Liver (tissue), 9 donors: ENCODE results near the gene DDX31. TPM values are rescaled to one million over a fixed set of nuclear protein-coding genes. Genes with fewer than 3 reads are reported as not detected.
A peak's percentile ranks its signal among the peaks of the same experiment; 100 is the strongest.

Experiments used
- DNase-seq: peaks from one replicate; pipeline ENCODE4 v3.0.0-alpha.2; 2017; ENCODE audit warnings: low spot score
- H3K27ac ChIP-seq, 2 donors: one replicate each; pipeline ENCODE4 v1.7.0; 2013; ENCODE audit warnings: inconsistent platforms in 2 of 2, low read length in 2 of 2, control low read depth in 1 of 2, low read depth in 1 of 2, mild to moderate bottlenecking in 1 of 2
- H3K27me3 ChIP-seq, 4 donors: one replicate each; pipeline versions ENCODE4 v1.6.1 to v1.7.0; 2013; ENCODE audit warnings: low read length in 3 of 4, inconsistent platforms in 1 of 4, mild to moderate bottlenecking in 1 of 4, moderate library complexity in 1 of 4; ENCODE audit not compliant: control insufficient read depth in 4 of 4, insufficient read depth in 4 of 4
- H3K36me3 ChIP-seq, 4 donors: one replicate each; pipeline versions ENCODE4 v1.6.1 to v1.7.0; 2013; ENCODE audit warnings: low read length in 3 of 4, mild to moderate bottlenecking in 3 of 4, low read depth in 1 of 4, moderate library complexity in 1 of 4; ENCODE audit not compliant: control insufficient read depth in 4 of 4, insufficient read depth in 3 of 4
- H3K4me1 ChIP-seq, 4 donors: one replicate each; pipeline versions ENCODE4 v1.6.1 to v1.7.0; 2013; ENCODE audit warnings: low read length in 3 of 4, mild to moderate bottlenecking in 3 of 4, moderate library complexity in 1 of 4; ENCODE audit not compliant: control insufficient read depth in 4 of 4, insufficient read depth in 4 of 4
- H3K4me3 ChIP-seq, 3 donors: one replicate each; pipeline versions ENCODE4 v1.6.1 to v1.7.0; 2013; ENCODE audit warnings: low read length in 3 of 3, control low read depth in 1 of 3, low read depth in 1 of 3, mild to moderate bottlenecking in 1 of 3
- H3K9ac ChIP-seq, 2 donors: one replicate each; pipeline ENCODE4 v1.7.0; 2013; ENCODE audit warnings: low read length in 2 of 2, mild to moderate bottlenecking in 2 of 2, moderate library complexity in 2 of 2, control low read depth in 1 of 2, low read depth in 1 of 2
- H3K9me3 ChIP-seq, 4 donors: one replicate each; pipeline versions ENCODE4 v1.6.1 to v1.7.0; 2013; ENCODE audit warnings: low read length in 3 of 4; ENCODE audit not compliant: control insufficient read depth in 4 of 4
- EGR1 ChIP-seq, 2 donors: IDR thresholded peaks; 2 replicates each; pipeline ENCODE4 v1.6.1; 2016 to 2018; ENCODE audit warnings: antibody characterized with exemption in 2 of 2, low read depth in 2 of 2
- FOXA1 ChIP-seq: IDR thresholded peaks from 2 replicates; pipeline ENCODE4 v1.6.1; 2016; ENCODE audit warnings: antibody characterized with exemption
- FOXA2 ChIP-seq: IDR thresholded peaks from 2 replicates; pipeline ENCODE4 v1.6.1; 2016; ENCODE audit warnings: antibody characterized with exemption
- GABPA ChIP-seq, 2 donors: IDR thresholded peaks in 1 of 2; conservative IDR thresholded peaks in 1 of 2; 2 replicates each; pipeline ENCODE4 v1.6.1; 2016; ENCODE audit warnings: antibody characterized with exemption in 2 of 2, mild to moderate bottlenecking in 1 of 2, moderate library complexity in 1 of 2
- JUND ChIP-seq, 2 donors: IDR thresholded peaks; 2 replicates each; pipeline ENCODE4 v1.6.1; 2016; ENCODE audit warnings: antibody characterized with exemption in 2 of 2
- RAD21 ChIP-seq, 2 donors: IDR thresholded peaks; 2 replicates each; pipeline ENCODE4 v1.6.1; 2016; ENCODE audit warnings: antibody characterized with exemption in 2 of 2, mild to moderate bottlenecking in 2 of 2
- RXRA ChIP-seq, 2 donors: IDR thresholded peaks; 2 replicates each; pipeline ENCODE4 v1.6.1; 2017 to 2018; ENCODE audit warnings: antibody characterized with exemption in 2 of 2, mild to moderate bottlenecking in 1 of 2
- SP1 ChIP-seq: IDR thresholded peaks from 2 replicates; pipeline ENCODE4 v1.6.1; 2018; ENCODE audit warnings: antibody characterized with exemption, mild to moderate bottlenecking
- WGBS: extraction: QIAGEN DNeasy Blood & Tissue Kit; methylation state at CpG from one replicate; pipeline ENCODE4 v1.1.7; 2013; 5-methylcytosine and 5-hydroxymethylcytosine counted together
- polyA plus RNA-seq, 2 donors: library from polyadenylated mRNA; stranded (reverse) in 1 of 2; unstranded in 1 of 2; fragments of 200-250 nt in 1 of 2; fragments of >200 nt in 1 of 2; fragmentation: Nextera tagmentation in 1 of 2; extraction: Ambion mirVana in 1 of 2; gene quantifications; one replicate each; pipeline versions ENCODE4 v1.2.1 to v1.2.3, GENCODE V29; 2013 to 2015
- total RNA-seq, 2 donors: library from RNA; depleted of rRNA; stranded (reverse); fragments of >200 nt; gene quantifications; one replicate each; pipeline ENCODE4 v1.2.3, GENCODE V29; 2014
- TF ChIP-seq, protein P1 (sequence below): IDR thresholded peaks from 2 replicates; pipeline ENCODE4 v1.6.1; 2016; ENCODE audit warnings: antibody characterized with exemption, mild to moderate bottlenecking
- TF ChIP-seq, protein P2 (sequence below): IDR thresholded peaks from 2 replicates; pipeline ENCODE4 v1.6.1; 2016; ENCODE audit warnings: antibody characterized with exemption
- TF ChIP-seq, protein P3 (sequence below): fragments of 150-350 bp; IDR thresholded peaks from 2 replicates; pipeline ENCODE4 v1.5.1; 2017; ENCODE audit warnings: improper control_type of control experiment, low read depth, low read length; ENCODE audit not compliant: missing input control
- TF ChIP-seq, protein P4 (sequence below): IDR thresholded peaks from 2 replicates; pipeline ENCODE4 v1.6.1; 2016; ENCODE audit warnings: antibody characterized with exemption
- TF ChIP-seq, protein P5 (sequence below): IDR thresholded peaks from 2 replicates; pipeline ENCODE4 v1.6.1; 2016; ENCODE audit warnings: antibody characterized with exemption
- donor health status: healthy.
- donor health status: healthy.
- donor health status: healthy.
- donor health status: healthy.
- donor health status: healthy.

DDX31 gene
- total and polyA plus RNA-seq, 4 donors: 2.5 to 9.6 (median 4.5) TPM

DNA sequence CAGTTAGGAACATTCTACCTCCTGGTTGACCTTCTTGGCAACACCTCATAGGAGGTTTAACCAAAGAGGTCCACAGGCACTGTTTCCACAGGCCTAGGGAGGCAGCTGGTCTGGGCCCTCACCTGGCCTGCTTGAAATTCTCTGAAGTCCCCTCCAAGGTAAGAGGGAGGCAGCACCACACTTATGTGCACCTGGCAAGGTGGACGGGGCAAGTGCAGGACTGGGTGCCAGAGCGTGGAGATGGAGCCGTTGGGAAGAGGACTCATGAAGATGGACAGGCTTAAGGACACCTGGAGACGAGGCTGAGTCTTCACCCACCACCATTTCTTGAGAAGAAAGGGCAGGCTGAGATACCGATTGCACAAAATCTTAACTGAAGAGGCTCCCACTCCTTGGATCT is 94.0 kb downstream of the DDX31 start:
- peaks cover 0 to 4% (median 2%) of the 10 kb centered on the region in 4 donors for H3K4me1 ChIP-seq
- no peak for TF ChIP-seq FOXA2
- TF ChIP-seq JUND (IDR thresholded peaks at IDR 0.05): no peak
- no peak for TF ChIP-seq EGR1 (IDR thresholded peaks at IDR 0.05; ENCODE audit: low read depth in 2 of 2)
- TF ChIP-seq, protein P1, sequence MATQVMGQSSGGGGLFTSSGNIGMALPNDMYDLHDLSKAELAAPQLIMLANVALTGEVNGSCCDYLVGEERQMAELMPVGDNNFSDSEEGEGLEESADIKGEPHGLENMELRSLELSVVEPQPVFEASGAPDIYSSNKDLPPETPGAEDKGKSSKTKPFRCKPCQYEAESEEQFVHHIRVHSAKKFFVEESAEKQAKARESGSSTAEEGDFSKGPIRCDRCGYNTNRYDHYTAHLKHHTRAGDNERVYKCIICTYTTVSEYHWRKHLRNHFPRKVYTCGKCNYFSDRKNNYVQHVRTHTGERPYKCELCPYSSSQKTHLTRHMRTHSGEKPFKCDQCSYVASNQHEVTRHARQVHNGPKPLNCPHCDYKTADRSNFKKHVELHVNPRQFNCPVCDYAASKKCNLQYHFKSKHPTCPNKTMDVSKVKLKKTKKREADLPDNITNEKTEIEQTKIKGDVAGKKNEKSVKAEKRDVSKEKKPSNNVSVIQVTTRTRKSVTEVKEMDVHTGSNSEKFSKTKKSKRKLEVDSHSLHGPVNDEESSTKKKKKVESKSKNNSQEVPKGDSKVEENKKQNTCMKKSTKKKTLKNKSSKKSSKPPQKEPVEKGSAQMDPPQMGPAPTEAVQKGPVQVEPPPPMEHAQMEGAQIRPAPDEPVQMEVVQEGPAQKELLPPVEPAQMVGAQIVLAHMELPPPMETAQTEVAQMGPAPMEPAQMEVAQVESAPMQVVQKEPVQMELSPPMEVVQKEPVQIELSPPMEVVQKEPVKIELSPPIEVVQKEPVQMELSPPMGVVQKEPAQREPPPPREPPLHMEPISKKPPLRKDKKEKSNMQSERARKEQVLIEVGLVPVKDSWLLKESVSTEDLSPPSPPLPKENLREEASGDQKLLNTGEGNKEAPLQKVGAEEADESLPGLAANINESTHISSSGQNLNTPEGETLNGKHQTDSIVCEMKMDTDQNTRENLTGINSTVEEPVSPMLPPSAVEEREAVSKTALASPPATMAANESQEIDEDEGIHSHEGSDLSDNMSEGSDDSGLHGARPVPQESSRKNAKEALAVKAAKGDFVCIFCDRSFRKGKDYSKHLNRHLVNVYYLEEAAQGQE: no peak
- no peak for TF ChIP-seq FOXA1
- TF ChIP-seq, protein P2, sequence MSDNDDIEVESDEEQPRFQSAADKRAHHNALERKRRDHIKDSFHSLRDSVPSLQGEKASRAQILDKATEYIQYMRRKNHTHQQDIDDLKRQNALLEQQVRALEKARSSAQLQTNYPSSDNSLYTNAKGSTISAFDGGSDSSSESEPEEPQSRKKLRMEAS: no peak
- no peak for TF ChIP-seq RXRA (IDR thresholded peaks at IDR 0.05)
- H3K27ac ChIP-seq: no peak overlapping the region
- WGBS: 83% methylated on average over 5 of the region's 5 CpGs
- DNase-seq: no peak
- no peak overlapping the region for H3K4me3 ChIP-seq
- no peak overlapping the region for H3K9ac ChIP-seq
- peaks cover 0 to 16% (median 7%) of the 10 kb centered on the region in 4 donors for H3K27me3 ChIP-seq
- no peaks in the 10 kb centered on the region for H3K36me3 ChIP-seq
- no peaks in the 10 kb centered on the region for H3K9me3 ChIP-seq

DNA sequence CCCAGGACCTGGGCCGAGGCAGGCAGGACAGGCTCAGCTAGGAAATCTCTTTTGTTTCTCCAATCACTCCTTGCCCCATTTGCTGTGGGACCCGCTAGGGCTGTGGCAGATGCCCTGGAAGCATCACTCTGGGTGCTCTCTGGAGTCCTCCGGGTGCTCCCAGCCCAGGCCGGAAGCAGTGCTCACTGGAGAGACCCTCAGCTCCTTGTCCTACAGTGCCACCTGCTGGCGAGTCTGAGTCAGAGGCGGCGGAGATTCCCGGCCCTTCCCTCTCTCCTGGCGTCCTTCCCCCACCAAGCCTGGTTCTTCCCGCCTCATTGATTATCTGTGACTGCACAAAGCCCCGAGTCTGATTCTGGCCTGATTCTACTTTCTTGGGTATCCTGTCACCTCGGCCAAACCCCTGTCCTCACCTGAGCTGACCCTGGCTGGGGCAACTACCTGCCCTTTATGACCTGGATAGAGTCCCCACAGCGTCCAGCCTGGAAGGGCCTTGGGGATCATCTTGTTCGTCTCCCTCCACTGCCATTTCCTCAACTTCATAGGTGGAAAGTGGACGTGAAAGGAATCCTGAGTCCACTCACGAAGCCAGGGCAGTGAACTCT is 94.7 kb downstream of the DDX31 start:
- DNase-seq: peak; percentile 65
- H3K36me3 ChIP-seq: no peaks in the 10 kb centered on the region
- no peak overlapping the region for H3K4me3 ChIP-seq
- H3K4me1 ChIP-seq: peaks cover 0 to 3% (median 1%) of the 10 kb centered on the region in 4 donors
- H3K27ac ChIP-seq: no peak overlapping the region
- no peaks in the 10 kb centered on the region for H3K9me3 ChIP-seq
- TF ChIP-seq JUND (IDR thresholded peaks at IDR 0.05) (no peak), GABPA (IDR thresholded peaks at IDR 0.05 in 1 of 2, conservative IDR thresholded peaks at IDR 0.05 in 1 of 2) (no peak), RAD21 (IDR thresholded peaks at IDR 0.05) (peak; percentile 78 to 87), FOXA1 (no peak)
- TF ChIP-seq, protein P3, sequence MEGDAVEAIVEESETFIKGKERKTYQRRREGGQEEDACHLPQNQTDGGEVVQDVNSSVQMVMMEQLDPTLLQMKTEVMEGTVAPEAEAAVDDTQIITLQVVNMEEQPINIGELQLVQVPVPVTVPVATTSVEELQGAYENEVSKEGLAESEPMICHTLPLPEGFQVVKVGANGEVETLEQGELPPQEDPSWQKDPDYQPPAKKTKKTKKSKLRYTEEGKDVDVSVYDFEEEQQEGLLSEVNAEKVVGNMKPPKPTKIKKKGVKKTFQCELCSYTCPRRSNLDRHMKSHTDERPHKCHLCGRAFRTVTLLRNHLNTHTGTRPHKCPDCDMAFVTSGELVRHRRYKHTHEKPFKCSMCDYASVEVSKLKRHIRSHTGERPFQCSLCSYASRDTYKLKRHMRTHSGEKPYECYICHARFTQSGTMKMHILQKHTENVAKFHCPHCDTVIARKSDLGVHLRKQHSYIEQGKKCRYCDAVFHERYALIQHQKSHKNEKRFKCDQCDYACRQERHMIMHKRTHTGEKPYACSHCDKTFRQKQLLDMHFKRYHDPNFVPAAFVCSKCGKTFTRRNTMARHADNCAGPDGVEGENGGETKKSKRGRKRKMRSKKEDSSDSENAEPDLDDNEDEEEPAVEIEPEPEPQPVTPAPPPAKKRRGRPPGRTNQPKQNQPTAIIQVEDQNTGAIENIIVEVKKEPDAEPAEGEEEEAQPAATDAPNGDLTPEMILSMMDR: peak; percentile 71
- peaks cover 0 to 15% (median 5%) of the 10 kb centered on the region in 4 donors for H3K27me3 ChIP-seq
- WGBS: 14% methylated on average over 16 of the region's 16 CpGs
- no peak overlapping the region for H3K9ac ChIP-seq

DNA sequence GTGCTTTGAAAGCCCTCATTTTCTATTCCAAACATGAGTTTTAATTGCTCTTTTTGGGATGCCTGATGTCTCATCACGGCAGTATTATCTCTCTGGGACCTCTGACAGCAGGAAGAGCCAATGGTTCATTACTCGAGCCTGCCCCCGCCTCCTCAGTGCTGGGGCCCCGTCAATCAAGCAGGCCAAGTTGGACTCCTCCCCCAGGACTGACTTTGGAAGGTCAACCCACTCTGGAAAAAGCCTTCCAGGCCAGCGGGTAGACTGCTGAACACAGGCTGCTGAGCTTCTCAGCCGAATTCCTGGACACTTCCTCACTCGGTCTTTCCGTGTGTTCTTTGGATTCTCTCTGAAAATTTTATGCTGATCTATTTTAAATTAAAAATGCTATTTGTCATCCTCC is 96.9 kb downstream of the DDX31 start:
- Histone ChIP-seq H3K27me3 (peaks cover 0 to 2% (median under 1%) of the 10 kb centered on the region in 4 donors), H3K36me3 (no peaks in the 10 kb centered on the region), H3K9me3 (no peaks in the 10 kb centered on the region), H3K4me1 (no peaks in the 10 kb centered on the region), H3K9ac (no peak overlapping the region), H3K4me3 (no peak overlapping the region), H3K27ac (no peak overlapping the region)
- 35% methylated on average over 8 of the region's 8 CpGs for WGBS
- DNase-seq: no peak
- TF ChIP-seq, protein P4, sequence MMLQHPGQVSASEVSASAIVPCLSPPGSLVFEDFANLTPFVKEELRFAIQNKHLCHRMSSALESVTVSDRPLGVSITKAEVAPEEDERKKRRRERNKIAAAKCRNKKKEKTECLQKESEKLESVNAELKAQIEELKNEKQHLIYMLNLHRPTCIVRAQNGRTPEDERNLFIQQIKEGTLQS: no peak
- TF ChIP-seq FOXA1: no peak
- no peak for TF ChIP-seq EGR1 (IDR thresholded peaks at IDR 0.05; ENCODE audit: low read depth in 2 of 2)
- TF ChIP-seq, protein P1: no peak
- TF ChIP-seq, protein P5, sequence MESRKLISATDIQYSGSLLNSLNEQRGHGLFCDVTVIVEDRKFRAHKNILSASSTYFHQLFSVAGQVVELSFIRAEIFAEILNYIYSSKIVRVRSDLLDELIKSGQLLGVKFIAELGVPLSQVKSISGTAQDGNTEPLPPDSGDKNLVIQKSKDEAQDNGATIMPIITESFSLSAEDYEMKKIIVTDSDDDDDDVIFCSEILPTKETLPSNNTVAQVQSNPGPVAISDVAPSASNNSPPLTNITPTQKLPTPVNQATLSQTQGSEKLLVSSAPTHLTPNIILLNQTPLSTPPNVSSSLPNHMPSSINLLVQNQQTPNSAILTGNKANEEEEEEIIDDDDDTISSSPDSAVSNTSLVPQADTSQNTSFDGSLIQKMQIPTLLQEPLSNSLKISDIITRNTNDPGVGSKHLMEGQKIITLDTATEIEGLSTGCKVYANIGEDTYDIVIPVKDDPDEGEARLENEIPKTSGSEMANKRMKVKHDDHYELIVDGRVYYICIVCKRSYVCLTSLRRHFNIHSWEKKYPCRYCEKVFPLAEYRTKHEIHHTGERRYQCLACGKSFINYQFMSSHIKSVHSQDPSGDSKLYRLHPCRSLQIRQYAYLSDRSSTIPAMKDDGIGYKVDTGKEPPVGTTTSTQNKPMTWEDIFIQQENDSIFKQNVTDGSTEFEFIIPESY: no peak
- TF ChIP-seq RXRA (IDR thresholded peaks at IDR 0.05): no peak
- TF ChIP-seq SP1: no peak
